CD14-positive monocyte (primary cell): Measurements from ENCODE around the gene TAF11L14. TPM values are rescaled to one million over a fixed set of nuclear protein-coding genes. Genes with fewer than 3 reads are reported as not detected.
"Not testable (repeated sequence)": the region's sequence is repeated elsewhere in the genome, so short reads cannot be mapped to it uniquely, and the experiment has no call there.

Source experiments
- DNase-seq, 3 donors: peaks; one replicate each; pipeline ENCODE4 v3.0.0-alpha.2; 2011 to 2022
- H2AFZ ChIP-seq: 2 replicates; pipeline ENCODE4 v1.6.0; 2012; ENCODE audit warnings: mild to moderate bottlenecking, low read depth, low read length, inconsistent platforms; ENCODE audit not compliant: insufficient read depth, poor library complexity, severe bottlenecking
- H3K27ac ChIP-seq, 2 donors: 1 replicate in 1 of 2; 2 replicates in 1 of 2; pipeline ENCODE4 v1.5.1; 2012 to 2013; ENCODE audit warnings: low read length in 2 of 2, control low read depth in 1 of 2, inconsistent platforms in 1 of 2, low read depth in 1 of 2, mild to moderate bottlenecking in 1 of 2
- H3K27me3 ChIP-seq, 2 donors: one replicate each; pipeline versions ENCODE4 v1.6.0 to v1.6.1; 2011 to 2013; ENCODE audit warnings: low read length in 2 of 2; ENCODE audit not compliant: control insufficient read depth in 2 of 2, insufficient read depth in 2 of 2
- H3K36me3 ChIP-seq, 2 donors: replicated peaks in 1 of 2; 1 replicate in 1 of 2; 2 replicates in 1 of 2; pipeline versions ENCODE4 v1.5.1 to v1.6.1; 2012 to 2013; ENCODE audit warnings: low read length in 2 of 2, control low read depth in 1 of 2, inconsistent platforms in 1 of 2, mild to moderate bottlenecking in 1 of 2; ENCODE audit not compliant: insufficient read depth in 2 of 2, control insufficient read depth in 1 of 2
- H3K4me1 ChIP-seq, 2 donors: 1 replicate in 1 of 2; 2 replicates in 1 of 2; pipeline versions ENCODE4 v1.5.1 to v1.6.1; 2012 to 2013; ENCODE audit warnings: low read length in 2 of 2, control low read depth in 1 of 2, inconsistent platforms in 1 of 2, mild to moderate bottlenecking in 1 of 2, moderate library complexity in 1 of 2; ENCODE audit not compliant: insufficient read depth in 2 of 2, control insufficient read depth in 1 of 2
- H3K4me2 ChIP-seq: replicated peaks from 2 replicates; pipeline ENCODE3; 2012; ENCODE audit warnings: low read length, moderate library complexity, mild to moderate bottlenecking; ENCODE audit not compliant: poor library complexity, severe bottlenecking; ENCODE audit errors: extremely low read depth
- H3K4me3 ChIP-seq, 3 experiments: fragments of 200-600 bp in 1 of 3; sonication (generic) in 1 of 3; replicated peaks in 1 of 3; 1 replicate in 2 of 3; 2 replicates in 1 of 3; pipeline ENCODE4 v1.5.1; 2011 to 2013; ENCODE audit warnings: low read length in 3 of 3, mild to moderate bottlenecking in 3 of 3, control low read depth in 2 of 3, low read depth in 2 of 3, inconsistent platforms in 1 of 3, moderate library complexity in 1 of 3
- H3K79me2 ChIP-seq: 2 replicates; pipeline ENCODE4 v1.6.0; 2012; ENCODE audit warnings: mild to moderate bottlenecking, control low read depth, inconsistent platforms, low read length, moderate library complexity; ENCODE audit not compliant: insufficient read depth
- H3K9ac ChIP-seq: 2 replicates; pipeline ENCODE4 v1.6.0; 2017; ENCODE audit warnings: low read length, mild to moderate bottlenecking; ENCODE audit not compliant: insufficient read depth, poor library complexity, severe bottlenecking
- H3K9me3 ChIP-seq, 2 donors: replicated peaks in 1 of 2; 1 replicate in 1 of 2; 2 replicates in 1 of 2; pipeline versions ENCODE4 v1.5.1 to v1.6.1; 2012 to 2013; ENCODE audit warnings: low read length in 2 of 2, control low read depth in 1 of 2; ENCODE audit not compliant: control insufficient read depth in 1 of 2, insufficient read depth in 1 of 2
- H4K20me1 ChIP-seq: 2 replicates; pipeline ENCODE4 v1.6.0; 2012; ENCODE audit warnings: mild to moderate bottlenecking, low read length, control low read depth, moderate library complexity; ENCODE audit not compliant: insufficient read depth
- H3K27ac Mint-ChIP-seq, 7 donors: one replicate each; pipeline ENCODE4 v1.8.0; 2020; ENCODE audit warnings: mild to moderate bottlenecking in 7 of 7, mixed read lengths in 7 of 7, moderate library complexity in 6 of 7, inconsistent platforms in 2 of 7
- H3K27me3 Mint-ChIP-seq, 3 donors: one replicate each; pipeline ENCODE4 v1.8.0; 2021 to 2022; ENCODE audit warnings: low read depth in 3 of 3, mild to moderate bottlenecking in 3 of 3, mixed read lengths in 3 of 3, moderate library complexity in 3 of 3, inconsistent platforms in 1 of 3
- H3K36me3 Mint-ChIP-seq, 2 donors: one replicate each; pipeline ENCODE4 v1.8.0; 2020; ENCODE audit warnings: mixed read lengths in 2 of 2, inconsistent platforms in 1 of 2, mild to moderate bottlenecking in 1 of 2
- H3K4me1 Mint-ChIP-seq: one replicate; pipeline ENCODE4 v1.8.0; 2020; ENCODE audit warnings: mild to moderate bottlenecking, mixed read lengths
- H3K4me3 Mint-ChIP-seq, 2 donors: one replicate each; pipeline ENCODE4 v1.8.0; 2020; ENCODE audit warnings: mild to moderate bottlenecking in 2 of 2, mixed read lengths in 2 of 2, moderate library complexity in 1 of 2
- H3K9me3 Mint-ChIP-seq, 7 donors: one replicate each; pipeline ENCODE4 v1.8.0; 2020 to 2022; ENCODE audit warnings: mixed read lengths in 7 of 7, mild to moderate bottlenecking in 6 of 7, moderate library complexity in 6 of 7, inconsistent platforms in 2 of 7
- WGBS: methylation state at CpG from one replicate; pipeline ENCODE4 v1.1.5; 2013; ENCODE audit warnings: missing lambda C conversion rate; ENCODE audit not compliant: insufficient coverage; 5-methylcytosine and 5-hydroxymethylcytosine counted together
- intact Hi-C, 2 donors: fragments of 100-400 bp; cut with micrococcal nuclease; formaldehyde crosslinking; loops; one replicate each; pipeline versions ENCODE4 v1.15.0 to v1.15.1; 2023
- polyA minus RNA-seq: library from RNA; depleted of rRNA, polyadenylated mRNA; stranded (reverse); fragments of >200 nt; gene quantifications from 2 replicates; pipeline ENCODE4 v1.2.3, GENCODE V29; 2012
- polyA plus RNA-seq, 3 donors: library from polyadenylated mRNA; depleted of rRNA in 1 of 3; unstranded in 2 of 3; stranded (reverse) in 1 of 3; fragments of 300-500 nt in 2 of 3; fragments of >200 nt in 1 of 3; fragmentation: Illumina TruSeq in 2 of 3; gene quantifications; 1 replicate in 2 of 3; 2 replicates in 1 of 3; pipeline ENCODE4 v1.2.3, GENCODE V29; 2012 to 2021
- total RNA-seq, 12 experiments: library from RNA in 1 of 12; stranded (reverse) in 1 of 12; fragments of 120-200 nt in 1 of 12; gene quantifications; one replicate each; pipeline ENCODE4 v1.2.4 and lab custom pipeline; 2013 to 2026; ENCODE audit warnings: mixed read lengths in 6 of 12, inconsistent platforms in 1 of 12
- TF ChIP-seq, protein P1 (sequence below): fragments of 200-600 bp; IDR thresholded peaks from one replicate; pipeline ENCODE4 v1.8.0; 2022; ENCODE audit warnings: antibody characterized with exemption, mild to moderate bottlenecking

Gene TAF11L14
- total RNA-seq (2013), result not detected
- polyA plus RNA-seq (not detected), polyA minus RNA-seq (not detected in 2 replicates), total RNA-seq (lab: John Stamatoyannopoulos, UW) (0 to 0.15 (median 0) reads per million in 11 experiments)

DNA sequence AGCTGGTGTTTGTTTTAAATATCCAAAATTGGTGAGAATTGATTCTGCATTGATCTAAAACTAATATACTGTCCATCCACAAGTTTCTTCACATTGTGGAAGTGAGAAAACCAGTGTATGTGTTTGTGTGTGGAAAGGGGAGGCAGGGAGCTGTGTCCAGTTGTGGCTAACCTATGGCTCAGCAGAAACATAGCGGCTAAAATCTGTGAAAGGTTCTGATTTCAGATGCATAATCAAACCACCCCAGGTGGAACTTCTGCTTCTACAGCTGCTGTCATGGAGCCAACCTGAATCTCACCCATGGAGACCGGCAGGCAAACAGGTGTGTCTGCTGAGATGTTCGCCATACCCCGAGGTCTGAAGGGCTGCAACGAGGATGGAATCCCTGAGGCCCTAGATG is at the start of gene TAF11L14:
TSS of gene TAF11L14 (plus strand) at position 301 of the 400 bp plus-strand sequence.
- intact Hi-C loops, result no loop called here
- no peaks in the 10 kb centered on the region for H4K20me1 ChIP-seq
- H3K27me3 ChIP-seq, result no peaks in the 10 kb centered on the region
- H3K4me3 Mint-ChIP-seq, result no peak within 1 kb of the TSS
- TF ChIP-seq, protein P1, sequence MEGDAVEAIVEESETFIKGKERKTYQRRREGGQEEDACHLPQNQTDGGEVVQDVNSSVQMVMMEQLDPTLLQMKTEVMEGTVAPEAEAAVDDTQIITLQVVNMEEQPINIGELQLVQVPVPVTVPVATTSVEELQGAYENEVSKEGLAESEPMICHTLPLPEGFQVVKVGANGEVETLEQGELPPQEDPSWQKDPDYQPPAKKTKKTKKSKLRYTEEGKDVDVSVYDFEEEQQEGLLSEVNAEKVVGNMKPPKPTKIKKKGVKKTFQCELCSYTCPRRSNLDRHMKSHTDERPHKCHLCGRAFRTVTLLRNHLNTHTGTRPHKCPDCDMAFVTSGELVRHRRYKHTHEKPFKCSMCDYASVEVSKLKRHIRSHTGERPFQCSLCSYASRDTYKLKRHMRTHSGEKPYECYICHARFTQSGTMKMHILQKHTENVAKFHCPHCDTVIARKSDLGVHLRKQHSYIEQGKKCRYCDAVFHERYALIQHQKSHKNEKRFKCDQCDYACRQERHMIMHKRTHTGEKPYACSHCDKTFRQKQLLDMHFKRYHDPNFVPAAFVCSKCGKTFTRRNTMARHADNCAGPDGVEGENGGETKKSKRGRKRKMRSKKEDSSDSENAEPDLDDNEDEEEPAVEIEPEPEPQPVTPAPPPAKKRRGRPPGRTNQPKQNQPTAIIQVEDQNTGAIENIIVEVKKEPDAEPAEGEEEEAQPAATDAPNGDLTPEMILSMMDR, result no peak
- H3K4me2 ChIP-seq, result no peak within 1 kb of the TSS
- 98% methylated on average over 5 of the region's 5 CpGs for WGBS
- no peak within 1 kb of the TSS for H2AFZ ChIP-seq
- no peaks in the 10 kb centered on the region for H3K36me3 ChIP-seq
- peaks cover 4 to 15% (median 9%) of the 10 kb centered on the region in 7 donors for H3K9me3 Mint-ChIP-seq
- no peak within 1 kb of the TSS for H3K27ac ChIP-seq
- H3K27me3 Mint-ChIP-seq, result peaks cover 1 to 4% (median 2%) of the 10 kb centered on the region in 3 donors
- no peak within 1 kb of the TSS for H3K9ac ChIP-seq
- no peaks in the 10 kb centered on the region for H3K36me3 Mint-ChIP-seq
- DNase-seq, result no peak
- no peaks in the 10 kb centered on the region for H3K4me1 Mint-ChIP-seq
- no peak within 1 kb of the TSS for H3K4me3 ChIP-seq
- H3K4me1 ChIP-seq, result no peaks in the 10 kb centered on the region
- H3K9me3 ChIP-seq, result peaks cover 0 to 7% of the 10 kb centered on the region in 2 donors
- H3K27ac Mint-ChIP-seq, result peak within 1 kb of the TSS in 1 of 7 donors; percentile 25
- no peaks in the 10 kb centered on the region for H3K79me2 ChIP-seq

DNA sequence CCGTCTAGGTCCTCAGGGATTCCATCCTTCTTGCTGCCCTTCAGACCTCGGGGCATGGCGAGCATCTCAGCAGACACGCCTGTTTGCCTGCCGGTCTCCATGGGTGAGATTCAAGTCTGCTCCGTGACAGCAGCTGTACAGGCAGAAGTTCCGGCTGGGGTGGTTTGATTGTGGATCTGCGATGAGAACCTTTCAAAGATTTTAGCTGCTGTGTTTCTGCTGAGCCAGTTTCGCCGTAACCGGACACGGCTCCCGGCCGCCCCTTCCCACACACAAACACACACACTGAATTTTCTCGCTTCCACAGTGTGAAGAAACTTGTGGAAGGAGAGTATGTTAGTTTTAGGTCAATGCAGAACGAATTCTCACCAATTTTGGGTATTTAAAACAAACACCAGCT is 48.6 kb upstream of the TAF11L14 start, which contains the start of gene TAF11L7:
TSS of gene TAF11L7 (minus strand) at position 101 of the 400 bp plus-strand sequence.
- H2AFZ ChIP-seq, H3K27me3 Mint-ChIP-seq, H3K9me3 ChIP-seq, H3K36me3 Mint-ChIP-seq, H3K4me2 ChIP-seq, DNase-seq, H3K4me1 Mint-ChIP-seq, H4K20me1 ChIP-seq, H3K4me3 Mint-ChIP-seq, H3K9ac ChIP-seq, H3K4me1 ChIP-seq, H3K4me3 ChIP-seq, H3K9me3 Mint-ChIP-seq, H3K27ac Mint-ChIP-seq, intact Hi-C loops, H3K27ac ChIP-seq, H3K36me3 ChIP-seq, H3K79me2 ChIP-seq, H3K27me3 ChIP-seq: not testable (repeated sequence)
- no CpG with 5 or more reads among the region's 16 CpGs for WGBS

DNA sequence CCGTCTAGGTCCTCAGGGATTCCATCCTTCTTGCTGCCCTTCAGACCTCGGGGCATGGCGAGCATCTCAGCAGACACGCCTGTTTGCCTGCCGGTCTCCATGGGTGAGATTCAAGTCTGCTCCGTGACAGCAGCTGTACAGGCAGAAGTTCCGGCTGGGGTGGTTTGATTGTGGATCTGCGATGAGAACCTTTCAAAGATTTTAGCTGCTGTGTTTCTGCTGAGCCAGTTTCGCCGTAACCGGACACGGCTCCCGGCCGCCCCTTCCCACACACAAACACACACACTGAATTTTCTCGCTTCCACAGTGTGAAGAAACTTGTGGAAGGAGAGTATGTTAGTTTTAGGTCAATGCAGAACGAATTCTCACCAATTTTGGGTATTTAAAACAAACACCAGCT is 43.4 kb upstream of the TAF11L14 start, which contains the start of gene TAF11L8:
TSS of gene TAF11L8 (minus strand) at position 101 of the 400 bp plus-strand sequence.
- H3K27me3 ChIP-seq, H3K9me3 ChIP-seq, H3K36me3 ChIP-seq, H3K36me3 Mint-ChIP-seq, H3K4me1 ChIP-seq, H2AFZ ChIP-seq, H3K4me3 ChIP-seq, H3K27ac Mint-ChIP-seq, H3K27me3 Mint-ChIP-seq, H3K9me3 Mint-ChIP-seq, H3K4me1 Mint-ChIP-seq, H3K4me2 ChIP-seq, H3K9ac ChIP-seq, H3K27ac ChIP-seq, H4K20me1 ChIP-seq, DNase-seq, intact Hi-C loops, H3K79me2 ChIP-seq, H3K4me3 Mint-ChIP-seq: not testable (repeated sequence)
- WGBS, result no CpG with 5 or more reads among the region's 16 CpGs

DNA sequence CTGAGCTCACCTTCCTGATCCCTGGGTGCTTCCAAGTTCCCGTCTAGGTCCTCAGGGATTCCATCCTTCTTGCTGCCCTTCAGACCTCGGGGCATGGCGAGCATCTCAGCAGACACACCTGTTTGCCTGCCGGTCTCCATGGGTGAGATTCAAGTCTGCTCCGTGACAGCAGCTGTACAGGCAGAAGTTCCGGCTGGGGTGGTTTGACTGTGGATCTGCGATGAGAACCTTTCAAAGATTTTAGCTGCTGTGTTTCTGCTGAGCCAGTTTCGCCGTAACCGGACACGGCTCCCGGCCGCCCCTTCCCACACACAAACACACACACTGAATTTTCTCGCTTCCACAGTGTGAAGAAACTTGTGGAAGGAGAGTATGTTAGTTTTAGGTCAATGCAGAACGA is 40.0 kb upstream of the TAF11L14 start, which contains the start of gene TAF11L9:
TSS of gene TAF11L9 (minus strand) at position 140 of the 400 bp plus-strand sequence.
- H3K4me3 ChIP-seq, H3K4me1 Mint-ChIP-seq, H3K4me2 ChIP-seq, H3K27ac ChIP-seq, H2AFZ ChIP-seq, H3K27me3 ChIP-seq, H3K9ac ChIP-seq, H3K9me3 Mint-ChIP-seq, H4K20me1 ChIP-seq, H3K36me3 Mint-ChIP-seq, H3K9me3 ChIP-seq, intact Hi-C loops, H3K27me3 Mint-ChIP-seq, H3K27ac Mint-ChIP-seq, H3K36me3 ChIP-seq, H3K79me2 ChIP-seq, DNase-seq, H3K4me1 ChIP-seq, H3K4me3 Mint-ChIP-seq: not testable (repeated sequence)
- WGBS, result no CpG with 5 or more reads among the region's 15 CpGs
